T-helper 2 cell treated with Interferon-gamma antibody and Interleukin-4, amounts not matched to agents 100 ng/mL and 5 ng/mL, for 36 hours (primary cell): Measurements from ENCODE around the gene MLC1. TPM values are rescaled to one million over a fixed set of nuclear protein-coding genes. Genes with fewer than 3 reads are reported as not detected.

Source experiments
- intact Hi-C: fragments of 100-400 bp; cut with micrococcal nuclease; formaldehyde crosslinking; loops from one replicate; pipeline ENCODE4 v1.15.1; 2023
- total RNA-seq: library from RNA; stranded (reverse); gene quantifications from 2 replicates; pipeline ENCODE4 v1.2.3, GENCODE V29; 2022

Gene MLC1
- total RNA-seq, 1 donor from 2014 or later = 0.32 TPM

GRCh38 chr22:50078246-50078645 is 7.0 kb downstream of the MLC1 start:
- intact Hi-C loops = no loop called here

DNA sequence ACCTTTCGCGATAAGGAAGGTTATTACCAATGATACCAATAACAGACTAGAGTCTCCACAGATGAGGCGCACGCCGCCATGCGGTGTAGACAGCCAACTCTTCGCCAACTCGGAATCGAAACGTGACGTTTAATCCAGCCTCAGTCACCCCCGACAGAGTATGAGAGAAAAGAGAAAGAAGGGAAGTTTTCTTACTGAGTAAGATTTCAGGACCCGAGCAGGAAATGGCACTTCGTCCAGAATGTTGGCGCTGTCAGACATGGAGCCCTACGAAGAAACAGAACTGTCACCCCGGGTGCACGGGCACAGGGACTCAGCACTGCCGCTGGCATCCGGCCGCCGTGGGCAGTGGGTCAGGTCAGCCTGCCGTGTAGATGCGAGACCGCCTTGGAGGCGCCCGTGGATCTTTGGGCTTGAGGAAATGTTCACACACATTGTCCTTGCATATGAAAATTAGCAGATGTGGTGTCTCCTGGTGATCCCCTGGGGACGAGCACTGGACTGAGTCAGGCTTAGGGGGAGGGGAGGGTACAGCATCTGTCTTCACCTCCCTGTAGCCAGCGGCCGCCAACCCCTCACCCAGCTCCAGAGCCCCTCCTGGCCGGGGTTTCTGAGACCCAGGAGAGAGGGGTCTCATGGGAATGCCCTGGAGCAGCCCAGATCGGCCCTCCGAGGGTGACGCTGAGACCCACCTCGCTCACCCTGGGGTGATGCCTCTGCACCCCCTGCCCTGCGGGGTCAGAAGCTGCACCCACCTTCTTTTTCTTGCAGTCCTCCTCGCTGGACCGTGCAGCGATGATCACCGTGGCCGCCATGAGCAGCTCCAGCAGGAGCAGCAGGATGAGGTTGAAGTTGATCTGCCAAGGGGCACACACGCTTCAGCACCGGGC is 8.3 kb downstream of the MLC1 start:
- intact Hi-C loops = no loop called here

GRCh38 chr22:50074551-50075530 is 10.4 kb downstream of the MLC1 start:
- intact Hi-C loops = no loop called here

GRCh38 chr22:50074056-50074455 is 11.2 kb downstream of the MLC1 start:
- intact Hi-C loops = no loop called here

GRCh38 chr22:50072714-50073538 is 12.3 kb downstream of the MLC1 start:
- intact Hi-C loops = no loop called here

- intact Hi-C loops = no loop called here
These were observed 13.1 kb downstream of the MLC1 start for GRCh38 chr22:50072167-50072555.

DNA sequence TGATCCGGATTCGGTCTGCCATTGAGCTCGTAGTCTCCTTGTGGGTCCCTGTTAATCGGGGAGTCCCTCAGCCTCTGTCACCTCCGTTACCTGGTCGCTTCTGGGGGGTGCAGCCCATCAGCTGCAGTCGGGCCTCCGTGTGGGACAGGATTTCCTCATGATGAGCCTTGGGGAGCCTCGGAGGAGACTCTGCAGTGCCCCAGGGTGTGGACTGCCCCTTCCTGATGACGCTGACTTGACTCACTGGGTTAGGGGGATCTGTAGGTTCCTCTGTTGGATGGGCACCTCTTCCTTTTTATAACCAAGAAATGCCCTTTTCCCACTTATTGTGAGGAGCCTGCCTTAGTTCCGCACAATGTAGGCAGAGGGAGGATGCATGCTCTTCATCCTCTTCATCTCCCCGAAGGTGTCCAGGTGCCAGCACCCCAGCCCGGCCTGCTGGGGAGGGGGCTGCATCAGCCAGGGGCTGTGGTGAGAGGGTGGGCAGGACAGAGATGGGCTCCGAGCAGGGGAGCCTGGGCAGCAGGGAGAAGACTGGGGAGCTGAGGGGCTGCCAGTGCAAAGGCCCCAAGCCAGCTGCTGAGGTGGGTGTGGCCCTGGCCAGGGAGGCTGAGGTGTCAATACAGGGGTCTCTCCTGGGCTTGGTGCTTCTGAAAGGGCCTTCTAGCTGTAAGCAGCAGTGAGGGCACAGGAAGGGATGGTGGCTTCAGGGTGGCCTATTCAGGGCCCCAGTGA is 13.6 kb downstream of the MLC1 start:
- intact Hi-C loops = no loop called here

- intact Hi-C loops = no loop called here
These were observed 14.9 kb downstream of the MLC1 start for GRCh38 chr22:50070366-50070765.

GRCh38 chr22:50068096-50068495 is 17.1 kb downstream of the MLC1 start:
- intact Hi-C loops = no loop called here

DNA sequence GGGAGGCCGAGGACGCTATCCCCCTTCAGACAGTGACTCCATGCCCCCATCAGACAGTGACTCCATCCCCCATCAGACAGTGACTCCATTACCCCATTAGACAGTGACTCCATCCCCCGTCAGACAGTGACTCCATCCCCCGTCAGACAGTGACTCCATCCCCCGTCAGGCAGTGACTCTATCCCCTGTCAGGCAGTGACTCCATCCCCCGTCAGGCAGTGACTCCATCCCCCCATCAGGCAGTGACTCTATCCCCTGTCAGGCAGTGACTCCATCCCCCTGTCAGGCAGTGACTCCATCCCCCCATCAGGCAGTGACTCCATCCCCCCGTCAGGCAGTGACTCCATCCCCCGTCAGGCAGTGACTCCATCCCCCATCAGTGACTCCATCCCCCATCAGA is 18.0 kb downstream of the MLC1 start:
- intact Hi-C loops = no loop called here

DNA sequence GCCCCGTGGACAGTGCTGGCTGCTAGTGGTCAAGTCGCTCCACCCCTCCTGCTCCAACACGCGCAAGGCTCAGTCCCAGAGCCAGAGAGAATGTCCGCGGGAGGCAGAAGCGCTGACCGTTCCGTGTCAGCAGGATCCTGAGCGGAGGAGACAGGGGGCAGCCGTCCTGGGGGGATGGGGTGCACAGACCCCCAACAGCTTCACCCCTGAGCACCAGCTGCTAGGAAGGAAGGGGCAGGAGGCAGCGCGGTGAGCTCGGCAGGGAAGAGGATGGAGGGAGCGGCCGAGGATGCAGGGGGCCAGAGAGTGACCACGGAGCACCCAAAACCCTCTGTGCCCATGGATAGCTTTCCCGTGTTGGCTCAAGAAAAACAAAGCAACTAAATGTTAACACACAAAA is 20.8 kb downstream of the MLC1 start:
- intact Hi-C loops = no loop called here

DNA sequence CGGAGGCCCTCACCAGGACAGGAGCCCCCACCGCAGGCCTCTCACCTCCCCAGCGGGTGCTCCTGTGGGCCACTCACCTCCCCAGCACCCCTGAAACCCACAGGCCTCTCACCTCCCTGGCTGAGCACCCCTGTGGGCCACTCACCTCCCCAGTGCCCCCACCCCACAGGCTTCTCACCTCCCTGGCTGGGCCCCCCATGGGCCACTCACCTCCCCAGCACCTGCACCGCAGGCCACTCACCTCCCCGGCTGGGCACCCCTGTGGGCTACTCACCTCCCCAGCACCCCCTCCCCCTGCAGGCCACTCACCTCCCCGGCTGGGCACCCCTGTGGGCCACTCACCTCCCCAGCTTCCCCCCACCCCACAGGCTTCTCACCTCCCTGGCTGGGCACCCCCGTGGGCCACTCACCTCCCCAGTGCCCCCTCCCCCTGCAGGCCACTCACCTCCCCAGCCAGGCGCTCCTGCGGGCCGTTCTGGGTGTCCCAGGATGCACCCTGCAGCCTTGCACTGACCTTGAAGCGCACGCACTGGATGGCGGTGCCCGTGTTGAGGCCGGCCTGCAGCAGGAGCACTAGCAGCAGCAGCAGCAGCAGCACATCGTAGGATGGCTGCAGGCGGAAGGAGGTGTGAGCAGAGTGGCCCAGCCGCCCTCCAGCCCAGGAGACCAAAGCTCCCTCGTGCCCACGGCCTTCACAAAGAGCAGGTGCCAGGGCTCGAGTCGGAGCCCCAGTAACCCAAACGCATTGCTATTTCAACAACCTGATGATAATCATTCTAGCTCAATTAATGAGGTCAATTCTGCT is 21.4 kb downstream of the MLC1 start:
- intact Hi-C loops = no loop called here

GRCh38 chr22:50062509-50063135 is 22.6 kb downstream of the MLC1 start:
- intact Hi-C loops = no loop called here

GRCh38 chr22:50061824-50062355 is 23.3 kb downstream of the MLC1 start:
- intact Hi-C loops = no loop called here

DNA sequence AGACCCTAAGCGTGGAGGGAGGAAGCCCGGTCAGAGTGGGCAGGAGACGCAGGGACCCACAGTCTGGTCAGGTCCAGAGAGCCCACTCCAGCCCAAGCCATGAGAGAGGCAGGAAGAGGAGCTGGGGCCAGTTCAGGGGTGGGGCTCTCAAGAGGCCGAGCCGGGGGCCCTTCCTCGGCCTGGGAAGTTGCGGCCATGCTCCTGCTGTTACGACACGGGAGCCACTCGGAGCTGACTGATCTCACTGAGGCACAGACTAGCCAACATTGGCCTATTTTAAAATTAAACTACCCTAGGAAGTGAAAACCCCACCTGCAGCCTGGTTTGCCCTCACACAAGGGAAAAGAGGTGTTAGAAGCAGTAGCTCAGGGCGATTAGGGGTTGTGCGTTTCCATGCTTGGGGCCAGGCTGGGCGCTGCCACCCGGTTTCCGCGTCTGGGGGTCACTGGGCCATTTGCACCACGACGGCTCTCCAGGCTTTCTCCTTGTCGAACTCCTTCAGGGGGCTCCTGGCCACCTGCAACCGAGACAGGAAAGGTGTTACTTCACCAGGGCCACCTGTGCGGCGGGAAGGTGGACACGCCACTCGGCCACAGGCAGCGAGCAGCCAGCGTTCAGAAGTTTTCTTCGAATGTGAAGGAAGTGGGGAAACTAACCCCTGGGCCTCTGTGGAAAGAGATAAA is 23.9 kb downstream of the MLC1 start:
- intact Hi-C loops = no loop called here

DNA sequence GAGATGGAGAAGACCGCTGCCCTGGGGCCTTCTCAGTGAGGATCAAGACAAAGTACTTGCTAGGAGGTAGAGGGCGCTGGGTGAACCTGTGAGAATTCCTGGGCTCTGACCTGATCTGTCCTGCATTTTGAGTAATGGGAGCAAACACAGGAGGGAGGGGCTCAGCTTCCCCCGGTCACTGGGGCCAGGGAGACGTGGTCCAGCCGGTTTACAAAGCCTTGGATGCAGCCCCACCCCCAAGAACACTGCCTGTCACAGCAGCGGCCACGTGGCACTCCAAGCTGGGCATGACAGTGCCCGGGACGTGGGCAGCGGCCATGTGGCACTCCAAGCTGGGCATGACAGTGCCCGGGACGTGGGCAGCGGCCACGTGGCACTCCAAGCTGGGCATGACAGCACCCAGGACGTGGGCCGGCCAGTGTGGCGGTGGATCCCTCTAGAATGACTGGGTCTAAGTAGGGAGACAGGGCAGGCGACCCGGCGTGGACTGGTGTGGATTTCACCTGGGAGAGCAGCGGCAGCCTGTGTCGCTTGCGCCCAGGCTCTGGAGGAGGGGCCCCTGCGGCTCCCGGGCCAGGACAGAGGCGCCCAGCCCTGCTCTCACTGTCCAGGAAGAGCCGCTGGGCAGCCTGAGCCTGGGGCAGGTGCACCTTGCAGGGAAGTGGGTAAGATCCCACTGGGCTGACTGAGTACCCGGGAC is 24.6 kb downstream of the MLC1 start:
- intact Hi-C loops = no loop called here

DNA sequence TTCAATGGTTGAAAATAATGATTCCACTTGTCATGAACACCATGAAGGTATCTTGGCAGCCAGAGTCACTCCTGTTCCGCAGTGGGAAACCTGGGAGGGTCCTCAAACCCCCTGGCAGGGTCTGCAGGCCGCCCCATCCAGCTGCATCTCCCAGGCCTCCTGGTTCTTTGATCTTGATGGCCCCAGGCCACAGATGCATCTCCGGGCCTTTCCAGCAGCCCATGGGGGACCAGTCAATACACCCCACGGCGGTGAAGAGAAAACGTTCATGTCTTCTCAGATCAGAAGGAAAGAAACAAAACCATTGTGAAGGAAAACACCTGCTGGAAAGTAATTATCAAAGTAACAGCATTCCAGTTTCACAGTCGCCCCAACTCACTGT is 25.4 kb downstream of the MLC1 start:
- intact Hi-C loops = no loop called here
